Ovary (tissue), 9 donors: Measurements from ENCODE around the gene NEAT1. TPM values are rescaled to one million over a fixed set of nuclear protein-coding genes. Genes with fewer than 3 reads are reported as not detected.
A peak's percentile ranks its signal among the peaks of the same experiment; 100 is the strongest.

Experiments used
- DNase-seq, 5 donors: peaks; one replicate each; pipeline ENCODE4 v3.0.0-alpha.2; 2019 to 2020
- H3K27ac ChIP-seq, 2 donors: fragments of 200-600 bp; one replicate each; pipeline versions ENCODE4 v1.5.1 to v1.8.0; 2019 to 2022
- H3K27me3 ChIP-seq: fragments of 200-600 bp; one replicate; pipeline ENCODE4 v1.8.0; 2022
- H3K36me3 ChIP-seq: fragments of 200-600 bp; sonication (generic); one replicate; pipeline ENCODE4 v1.5.1; 2019
- H3K4me1 ChIP-seq: one replicate; pipeline ENCODE4 v1.8.1; 2013; ENCODE audit warnings: mild to moderate bottlenecking, moderate library complexity; ENCODE audit not compliant: insufficient read depth
- H3K4me3 ChIP-seq: fragments of 200-600 bp; sonication (generic); one replicate; pipeline ENCODE4 v1.5.1; 2017
- H3K9me3 ChIP-seq, 2 donors: fragments of 200-600 bp in 1 of 2; sonication (generic) in 1 of 2; one replicate each; pipeline versions ENCODE4 v1.5.1 to v1.8.1; 2013 to 2019; ENCODE audit warnings: mild to moderate bottlenecking in 1 of 2, moderate library complexity in 1 of 2
- EP300 ChIP-seq: sonication (generic); formaldehyde crosslinking; IDR thresholded peaks from one replicate; pipeline ENCODE4 v1.6.1; 2017; ENCODE audit warnings: antibody characterized with exemption
- POLR2A ChIP-seq: fragments of 450-650 bp; IDR thresholded peaks from one replicate; pipeline ENCODE4 v1.6.1; 2017; ENCODE audit warnings: antibody characterized with exemption, mild to moderate bottlenecking, moderate library complexity
- WGBS, 3 donors: extraction: QIAGEN DNeasy Blood & Tissue Kit in 1 of 3; methylation state at CpG; one replicate each; pipeline versions ENCODE4 v1.1.5 to v1.1.7; 2013 to 2017; 5-methylcytosine and 5-hydroxymethylcytosine counted together
- intact Hi-C, 4 donors: fragments of 100-400 bp; cut with DNase I; formaldehyde crosslinking; loops; one replicate each; pipeline versions ENCODE4 v1.11.0 to v1.15.1; 2022 to 2023
- polyA plus RNA-seq, 2 donors: library from polyadenylated mRNA; stranded (reverse); fragments of 200-250 nt in 1 of 2; fragments of 350-450 nt in 1 of 2; fragmentation: Illumina TruSeq in 1 of 2; extraction: RNeasy Lipid Tissue Mini Kit (QIAGEN cat#74804) in 1 of 2; gene quantifications; one replicate each; pipeline ENCODE4 v1.2.3, GENCODE V29; 2013 to 2014
- total RNA-seq, 7 donors: library from RNA; depleted of rRNA in 2 of 7; stranded (reverse); fragments of >200 nt in 2 of 7; fragmentation: NEBNext Ultra II Directional in 3 of 7; extraction: Animal tissue kit (Norgen Biotek cat#: 25700) in 3 of 7; gene quantifications; one replicate each; pipeline versions ENCODE4 v1.1.0 to v1.2.4, GENCODE V29; 2016 to 2023
- TF ChIP-seq, protein P1 (sequence below), 3 donors: fragments of 450-650 bp in 2 of 3; fragments of 200-600 bp in 1 of 3; IDR thresholded peaks; one replicate each; pipeline versions ENCODE4 v1.5.1 to v1.8.0; 2016 to 2022; ENCODE audit warnings: antibody characterized with exemption in 3 of 3, mild to moderate bottlenecking in 1 of 3
- donor health status: DM: no; HTN: no; CAD: no; lungs with moderate emphysema.
- donor health status: DM: no; HTN: no; CAD: no.
- donor health status: Bipolar disorder and iron deficiency.
- donor health status: DM: yes; HTN: yes; CAD: no.
- donor health status: DM: no; HTN: no; CAD: no.
- donor health status: DM: yes; HTN: yes; CAD: no.

The NEAT1 gene
- total and polyA plus RNA-seq, 9 donors = 175 to 850 (median 351) TPM

DNA sequence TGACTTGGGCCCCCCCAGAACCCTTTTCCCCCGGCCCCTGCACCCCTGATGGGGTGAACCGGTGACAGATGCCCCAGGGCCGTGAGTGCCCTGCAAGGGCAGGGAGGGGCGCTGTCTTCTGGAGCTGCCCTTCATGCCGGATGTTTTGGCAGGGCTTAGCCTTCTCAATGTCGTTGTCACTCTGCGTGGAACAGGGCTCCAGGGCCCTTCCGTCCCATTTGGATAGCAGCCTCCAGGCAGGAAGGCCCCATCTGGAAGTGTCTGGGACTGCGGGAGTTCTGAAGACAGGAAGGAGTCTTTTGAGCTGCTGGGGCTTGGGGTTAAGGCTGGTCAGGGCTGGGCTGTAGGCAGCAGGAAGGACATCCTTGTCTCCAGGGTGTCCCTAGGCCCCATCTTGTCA is 31.6 kb upstream of the NEAT1 start:
- peak in 1 of 5 donors; percentile 23 for DNase-seq
- peak overlapping the region in 1 of 2 donors; percentile 46 for H3K27ac ChIP-seq
- H3K4me3 ChIP-seq = peak overlapping the region; percentile 10
- WGBS, 3 donors = 42 to 47% (median 42%) methylated on average over 9 of the region's 9 CpGs
- intact Hi-C loops = no loop called here
- no peaks in the 10 kb centered on the region for H3K9me3 ChIP-seq
- TF ChIP-seq POLR2A (no peak), EP300 (no peak)
- TF ChIP-seq, protein P1, sequence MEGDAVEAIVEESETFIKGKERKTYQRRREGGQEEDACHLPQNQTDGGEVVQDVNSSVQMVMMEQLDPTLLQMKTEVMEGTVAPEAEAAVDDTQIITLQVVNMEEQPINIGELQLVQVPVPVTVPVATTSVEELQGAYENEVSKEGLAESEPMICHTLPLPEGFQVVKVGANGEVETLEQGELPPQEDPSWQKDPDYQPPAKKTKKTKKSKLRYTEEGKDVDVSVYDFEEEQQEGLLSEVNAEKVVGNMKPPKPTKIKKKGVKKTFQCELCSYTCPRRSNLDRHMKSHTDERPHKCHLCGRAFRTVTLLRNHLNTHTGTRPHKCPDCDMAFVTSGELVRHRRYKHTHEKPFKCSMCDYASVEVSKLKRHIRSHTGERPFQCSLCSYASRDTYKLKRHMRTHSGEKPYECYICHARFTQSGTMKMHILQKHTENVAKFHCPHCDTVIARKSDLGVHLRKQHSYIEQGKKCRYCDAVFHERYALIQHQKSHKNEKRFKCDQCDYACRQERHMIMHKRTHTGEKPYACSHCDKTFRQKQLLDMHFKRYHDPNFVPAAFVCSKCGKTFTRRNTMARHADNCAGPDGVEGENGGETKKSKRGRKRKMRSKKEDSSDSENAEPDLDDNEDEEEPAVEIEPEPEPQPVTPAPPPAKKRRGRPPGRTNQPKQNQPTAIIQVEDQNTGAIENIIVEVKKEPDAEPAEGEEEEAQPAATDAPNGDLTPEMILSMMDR (IDR thresholded peaks at IDR 0.05) = no peak
- H3K27me3 ChIP-seq = no peaks in the 10 kb centered on the region
- H3K4me1 ChIP-seq = peaks cover 4% of the 10 kb centered on the region
- no peaks in the 10 kb centered on the region for H3K36me3 ChIP-seq

DNA sequence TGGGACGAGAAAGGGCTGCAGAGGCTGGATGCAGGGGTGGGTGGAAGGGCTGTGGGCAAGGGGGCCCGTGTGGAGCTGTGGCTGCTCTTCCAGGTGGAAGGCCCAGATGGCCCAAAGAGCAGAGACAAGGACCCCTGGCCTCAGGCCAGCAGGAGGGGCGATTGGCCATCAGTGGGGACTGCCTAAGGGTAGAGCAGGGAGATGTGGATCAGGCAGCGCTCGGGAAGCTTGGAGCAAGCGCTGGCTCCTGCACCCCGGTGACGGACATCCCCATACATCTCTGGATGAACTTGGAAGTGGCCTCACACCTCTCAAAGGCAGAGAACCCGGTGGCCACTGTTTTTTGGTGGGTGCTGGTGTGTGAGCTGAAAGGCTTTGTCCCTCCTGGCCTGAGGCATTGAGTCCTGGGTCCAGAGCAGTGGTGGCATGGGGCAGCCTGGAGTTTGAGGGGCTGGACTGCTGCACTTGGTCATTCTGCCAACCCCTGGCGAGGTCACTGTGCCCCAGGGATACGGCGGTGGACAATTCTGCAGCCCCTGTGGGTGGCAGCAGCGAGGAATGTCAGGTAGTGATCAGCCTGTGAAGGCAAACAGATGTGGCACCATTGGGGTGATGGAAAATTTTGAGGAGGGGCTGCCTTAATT is 30.3 kb upstream of the NEAT1 start:
- Histone ChIP-seq H3K27ac (no peak overlapping the region), H3K27me3 (no peaks in the 10 kb centered on the region), H3K9me3 (no peaks in the 10 kb centered on the region), H3K4me3 (no peak overlapping the region), H3K4me1 (peaks cover 2% of the 10 kb centered on the region), H3K36me3 (no peaks in the 10 kb centered on the region)
- intact Hi-C loops = no loop called here
- WGBS, 3 donors = 77 to 88% (median 77%) methylated on average over 13 of the region's 13 CpGs
- TF ChIP-seq, protein P1 (IDR thresholded peaks at IDR 0.05) = no peak
- TF ChIP-seq EP300 = no peak
- TF ChIP-seq POLR2A = no peak
- DNase-seq = peak in 1 of 5 donors; percentile 33

DNA sequence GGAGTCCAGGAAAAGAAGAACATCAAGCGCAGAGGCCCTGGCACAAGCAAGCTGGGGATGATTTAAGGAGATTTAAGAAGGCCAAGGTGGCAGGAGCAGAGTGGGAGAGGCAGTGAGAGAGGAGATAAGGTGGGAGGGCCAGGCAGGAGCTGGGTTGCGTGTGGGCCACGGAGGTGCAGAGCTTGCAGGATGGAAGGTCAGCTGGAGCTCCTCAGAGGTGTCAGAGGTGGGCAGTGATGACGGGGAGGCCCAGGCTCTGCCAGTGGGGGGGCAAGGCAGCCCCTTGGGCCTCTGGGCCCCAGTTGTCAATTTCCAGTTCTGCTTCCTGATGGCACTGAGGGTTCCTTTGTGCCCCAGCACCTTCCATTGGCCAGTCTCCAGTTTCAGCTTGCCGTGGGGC is 29.7 kb upstream of the NEAT1 start:
- 72 to 81% (median 80%) methylated on average over 5 of the region's 5 CpGs for WGBS, 3 donors
- Histone ChIP-seq H3K4me3 (no peak overlapping the region), H3K27me3 (no peaks in the 10 kb centered on the region), H3K36me3 (no peaks in the 10 kb centered on the region), H3K27ac (no peak overlapping the region), H3K9me3 (no peaks in the 10 kb centered on the region), H3K4me1 (peaks cover 2% of the 10 kb centered on the region)
- no peak for DNase-seq
- TF ChIP-seq EP300 (no peak), POLR2A (no peak)
- TF ChIP-seq, protein P1 (IDR thresholded peaks at IDR 0.05) = no peak
- intact Hi-C loops = no loop called here

DNA sequence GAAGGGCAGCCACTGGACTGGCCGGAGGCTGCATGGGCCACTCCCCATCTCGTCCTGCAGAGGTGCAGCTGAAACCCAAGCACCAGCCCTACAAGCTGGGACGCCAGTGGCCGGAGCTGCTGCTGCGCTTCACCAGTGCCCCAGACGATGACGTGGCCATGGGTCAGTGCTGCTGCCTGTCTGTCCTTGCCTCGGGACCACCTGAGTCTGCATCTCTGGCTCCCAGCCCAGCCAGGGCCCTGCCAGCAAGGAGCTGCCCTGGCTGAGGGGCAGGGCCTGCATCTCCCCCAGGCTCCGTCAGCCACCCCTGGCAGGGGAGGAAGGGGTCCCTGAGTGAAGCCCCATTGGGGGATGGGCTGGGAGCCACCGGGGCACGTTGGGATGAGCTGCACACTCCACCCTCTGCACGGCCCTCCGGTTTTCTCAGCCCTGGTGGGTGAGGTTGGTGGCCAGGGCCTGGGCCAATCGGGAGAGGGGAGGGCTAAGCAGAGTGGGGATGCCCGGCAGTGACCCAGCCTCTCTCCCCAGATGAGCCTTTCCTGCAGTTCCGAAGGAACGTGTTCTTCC is 29.0 kb upstream of the NEAT1 start:
- peak in 1 of 5 donors; percentile 34 for DNase-seq
- Histone ChIP-seq H3K27ac (no peak overlapping the region), H3K4me1 (peaks cover 2% of the 10 kb centered on the region), H3K4me3 (no peak overlapping the region), H3K9me3 (no peaks in the 10 kb centered on the region), H3K36me3 (no peaks in the 10 kb centered on the region), H3K27me3 (no peaks in the 10 kb centered on the region)
- WGBS, 3 donors = 79 to 88% (median 87%) methylated on average over 10 to 17 of the region's 17 CpGs
- TF ChIP-seq, protein P1 (IDR thresholded peaks at IDR 0.05) = no peak
- intact Hi-C loops = no loop called here
